HG03097 (cell line): Measurements from ENCODE around the gene EDN3.

Experiments used
- ATAC-seq: cut with Tn5 transposase; IDR thresholded peaks from one replicate; pipeline ENCODE4 v1.9.1; 2021; ENCODE audit not compliant: unreplicated experiment, low FRiP score

EDN3 gene

DNA sequence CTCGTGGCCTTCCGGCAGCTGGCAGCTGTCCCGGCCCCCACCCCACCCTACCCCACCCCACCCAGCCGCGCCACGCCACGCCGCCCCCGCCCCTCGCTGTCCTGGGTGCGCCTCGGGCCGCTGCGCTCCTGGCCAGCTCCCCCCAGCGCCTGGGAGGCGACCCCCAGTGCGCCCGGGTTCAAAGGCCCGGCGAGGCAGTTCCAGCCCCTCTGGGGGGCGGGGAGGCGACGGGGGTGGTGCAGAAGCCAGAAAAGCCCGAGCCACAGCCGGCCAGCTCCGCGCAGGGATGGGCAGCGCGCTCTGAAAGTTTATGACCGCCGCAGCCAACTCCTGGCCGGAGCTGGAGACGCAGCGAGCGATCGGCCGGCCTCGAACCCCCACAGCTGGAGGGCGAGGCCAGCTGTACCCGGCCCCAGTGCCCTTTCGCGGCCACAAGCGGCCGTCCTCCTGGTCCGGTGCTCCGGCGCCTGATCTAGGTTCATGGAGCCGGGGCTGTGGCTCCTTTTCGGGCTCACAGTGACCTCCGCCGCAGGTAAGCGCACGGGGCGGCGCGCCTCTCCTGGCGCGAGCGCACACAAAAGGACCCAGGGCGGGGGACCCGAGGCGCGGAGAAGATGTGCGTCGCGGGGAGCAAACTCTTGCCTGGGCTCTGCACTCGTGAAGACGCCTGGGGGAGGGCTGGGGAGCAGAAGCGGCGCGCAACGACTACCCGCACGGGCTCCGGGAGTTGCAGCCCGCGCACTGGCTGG is at the start of gene EDN3:
Gene EDN3 (plus strand): TSS at position 279 of the 749 bp plus-strand sequence. CDS start 202 bp downstream, at position 481.
- ATAC-seq, result no peak

DNA sequence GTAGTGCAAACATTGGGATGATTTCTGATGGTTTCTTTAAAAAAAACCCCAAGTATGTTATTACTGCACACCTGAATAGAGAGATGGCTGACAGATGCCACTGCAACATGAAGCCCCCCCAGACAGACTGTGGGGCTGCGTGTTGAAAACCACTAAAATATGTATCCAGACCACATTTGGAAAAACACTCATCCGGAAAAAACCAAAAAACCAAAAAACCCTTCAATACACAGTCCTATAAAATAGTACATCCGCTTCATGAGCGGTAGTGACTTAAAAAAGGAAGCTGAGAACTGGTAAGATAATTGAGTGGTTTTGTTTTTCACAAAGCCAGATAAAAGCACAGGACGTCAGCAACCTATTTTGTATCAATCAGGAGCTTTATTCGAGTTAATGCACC is 47.1 kb upstream of the EDN3 start:
- ATAC-seq, result no peak

DNA sequence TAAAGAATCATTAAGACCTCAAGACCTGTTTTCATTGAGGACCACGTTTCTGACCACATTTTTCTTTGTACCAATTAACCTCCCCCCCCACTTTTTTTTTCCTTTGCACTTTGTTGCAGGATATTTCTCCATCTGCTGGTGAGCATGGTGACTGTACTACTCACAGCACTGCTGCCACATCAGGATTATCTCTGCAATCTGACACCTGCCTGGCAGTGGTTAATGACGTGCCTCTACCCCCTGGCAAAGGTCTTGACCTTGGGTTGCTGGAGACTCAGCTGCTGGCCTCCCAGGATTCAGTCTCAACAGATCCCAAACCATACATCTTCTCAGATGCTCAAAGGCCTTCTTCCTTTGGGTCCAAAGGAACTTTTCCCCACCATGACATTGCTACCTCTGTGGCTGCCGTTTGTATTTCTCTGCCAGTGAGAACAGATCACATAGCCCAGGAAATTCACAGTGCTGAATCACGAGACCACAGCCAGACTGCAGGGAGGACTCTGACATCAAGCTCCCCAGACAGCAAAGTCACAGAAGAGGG is 46.6 kb upstream of the EDN3 start:
- no peak for ATAC-seq

DNA sequence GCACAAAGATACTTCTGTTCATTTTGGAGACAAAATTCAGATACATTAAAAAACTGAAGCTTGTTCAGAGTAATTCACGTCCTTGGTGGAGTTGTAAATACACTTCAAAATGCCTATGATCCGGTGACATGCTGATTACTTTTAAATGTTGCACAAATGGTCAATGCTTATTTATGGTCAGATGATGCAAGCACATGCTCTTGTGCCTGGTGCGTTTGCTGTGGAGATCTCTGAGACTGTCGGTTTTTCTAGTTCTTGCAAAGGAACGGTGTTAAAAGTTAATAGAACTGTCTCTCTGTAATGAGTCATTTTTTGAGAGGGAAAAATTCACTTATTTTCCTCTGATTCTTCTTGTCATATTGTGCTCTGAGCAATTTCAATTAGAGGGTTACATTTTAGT is 45.2 kb upstream of the EDN3 start:
- ATAC-seq, result no peak

DNA sequence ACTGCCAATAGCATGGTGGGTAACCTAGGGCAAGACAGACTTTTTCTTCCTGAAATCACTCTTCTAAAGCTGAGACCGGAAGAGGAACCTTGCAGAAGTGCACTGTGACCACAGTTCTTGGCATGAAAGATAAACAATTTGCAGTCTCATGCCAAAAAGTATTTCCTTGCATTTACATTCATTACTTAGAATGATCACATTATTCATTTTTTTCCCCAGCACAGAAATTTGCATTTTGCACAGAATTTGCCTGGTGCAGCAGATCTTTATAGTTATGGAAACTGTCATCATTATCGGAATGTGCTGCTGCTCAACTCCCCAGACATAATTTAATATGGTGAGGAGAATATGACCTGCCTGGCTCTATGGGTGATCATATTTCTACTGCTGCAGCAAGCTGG is 42.2 kb upstream of the EDN3 start:
- ATAC-seq, result no peak

DNA sequence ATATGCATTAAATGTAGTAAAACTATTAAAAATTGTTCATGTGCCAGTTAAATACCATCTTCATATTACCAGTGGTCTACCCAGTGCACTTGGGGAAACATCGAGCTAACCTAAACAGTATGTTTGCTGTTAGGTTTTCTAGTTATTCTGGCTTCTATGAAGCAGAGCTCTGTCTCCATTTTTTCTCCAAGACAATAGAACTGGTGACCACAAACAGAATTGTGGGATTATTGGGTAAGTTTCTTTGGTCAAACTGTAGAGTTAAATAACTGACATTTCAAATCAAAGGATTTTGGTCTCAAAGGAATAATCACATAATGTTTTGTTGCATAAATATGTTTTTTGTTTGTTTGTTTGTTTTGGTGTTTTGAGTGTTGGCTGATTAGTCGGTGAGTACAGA is 40.5 kb upstream of the EDN3 start:
- no peak for ATAC-seq

- no peak for ATAC-seq
These were observed 35.1 kb upstream of the EDN3 start for GRCh38 chr20:59265298-59265697.

GRCh38 chr20:59268870-59269269 is 31.5 kb upstream of the EDN3 start:
- ATAC-seq, result no peak

DNA sequence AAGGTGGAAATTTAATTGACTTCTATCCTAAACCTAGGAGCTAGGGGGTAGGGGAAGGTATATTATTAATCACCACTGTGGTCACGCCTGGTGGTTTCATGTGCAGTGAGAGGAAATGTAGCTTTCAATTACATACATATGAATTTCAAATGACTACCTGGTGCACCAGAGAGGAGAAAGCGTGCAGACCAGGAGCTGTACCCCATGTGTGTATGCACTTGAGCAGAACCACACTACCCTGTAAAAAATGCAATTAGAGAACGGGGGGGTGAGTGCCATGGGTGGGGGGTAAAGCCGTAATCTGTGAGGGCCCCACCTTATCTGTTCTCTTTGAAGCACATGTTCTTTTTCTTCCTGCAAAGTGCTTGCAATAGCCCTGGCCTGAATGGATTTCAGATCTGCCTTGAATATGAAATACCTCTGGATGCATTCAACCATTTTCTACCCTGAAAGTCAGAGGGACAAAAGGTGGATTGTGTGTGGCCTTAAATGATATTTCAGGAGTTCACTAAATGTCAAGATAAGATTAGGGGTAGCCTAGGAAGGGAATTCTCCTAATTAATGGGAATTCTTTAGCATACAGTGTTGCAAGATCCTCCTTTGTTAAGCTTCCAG is 30.9 kb upstream of the EDN3 start:
- no peak for ATAC-seq

DNA sequence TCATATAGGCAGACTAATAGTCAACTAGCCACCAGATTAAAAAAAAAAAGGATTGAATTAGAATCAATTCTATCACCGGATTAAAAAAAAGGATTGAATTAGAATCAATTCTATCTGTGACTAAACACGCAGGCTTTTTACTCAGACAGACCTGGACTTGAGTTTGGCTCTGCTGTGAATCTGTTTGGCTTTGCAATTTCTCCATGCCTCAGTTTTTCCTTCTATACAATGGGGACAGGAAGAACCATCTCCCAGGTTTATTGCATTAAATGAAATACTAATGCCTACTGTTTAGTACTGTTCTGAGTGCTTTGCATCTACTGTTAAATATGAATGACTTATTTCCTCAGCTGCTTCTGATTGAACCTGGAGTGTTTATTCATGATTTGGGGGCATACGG is 30.0 kb upstream of the EDN3 start:
- no peak for ATAC-seq

DNA sequence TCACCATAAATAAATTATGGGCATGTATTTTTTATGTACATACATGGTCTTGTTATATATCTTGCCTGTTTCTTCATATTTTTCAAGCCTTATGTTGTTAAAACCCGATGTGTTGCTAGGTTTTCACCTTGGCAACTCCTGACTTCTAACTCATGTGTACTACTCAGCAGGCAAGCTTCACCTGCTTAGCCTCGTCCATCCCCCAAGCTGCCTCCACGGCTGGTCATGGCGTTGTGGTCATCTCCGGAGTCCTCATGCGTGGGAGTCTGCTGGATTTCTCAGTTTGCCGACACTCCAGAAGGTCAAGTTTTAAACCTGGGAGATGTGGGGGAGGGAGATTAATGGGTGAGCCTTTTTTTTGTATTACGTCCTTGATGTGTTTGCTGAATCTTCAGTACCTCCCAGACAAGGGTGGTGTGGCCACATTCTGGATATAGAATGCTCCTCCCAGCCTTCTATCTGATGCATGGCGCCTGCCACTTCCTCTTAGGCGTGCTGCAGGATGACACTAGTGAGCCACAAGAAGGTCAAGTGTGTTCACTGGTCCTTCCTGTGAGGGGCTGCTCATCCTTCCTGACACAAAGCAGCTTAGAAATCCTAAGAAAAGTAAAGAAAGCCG is 26.6 kb upstream of the EDN3 start:
- ATAC-seq, result no peak

DNA sequence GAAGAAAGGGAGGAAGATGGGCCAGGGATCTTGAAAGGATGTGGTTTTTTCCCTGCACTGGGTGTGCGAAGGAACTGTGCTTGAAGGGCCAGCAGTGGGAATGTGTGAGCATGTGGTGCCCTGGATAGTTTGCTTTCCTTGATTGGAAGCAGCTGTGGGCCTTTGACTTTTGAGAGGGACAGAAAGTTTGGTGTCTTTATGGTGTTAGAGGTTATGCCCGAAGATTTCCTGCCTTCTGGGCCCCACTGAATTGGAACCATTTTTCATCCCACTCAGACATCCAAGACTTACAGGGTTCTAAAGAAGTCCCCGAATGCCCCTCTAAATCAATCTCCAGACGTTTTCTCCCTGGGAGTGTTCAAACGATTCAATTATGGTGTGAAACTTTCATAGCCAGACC is 23.5 kb upstream of the EDN3 start:
- no peak for ATAC-seq

DNA sequence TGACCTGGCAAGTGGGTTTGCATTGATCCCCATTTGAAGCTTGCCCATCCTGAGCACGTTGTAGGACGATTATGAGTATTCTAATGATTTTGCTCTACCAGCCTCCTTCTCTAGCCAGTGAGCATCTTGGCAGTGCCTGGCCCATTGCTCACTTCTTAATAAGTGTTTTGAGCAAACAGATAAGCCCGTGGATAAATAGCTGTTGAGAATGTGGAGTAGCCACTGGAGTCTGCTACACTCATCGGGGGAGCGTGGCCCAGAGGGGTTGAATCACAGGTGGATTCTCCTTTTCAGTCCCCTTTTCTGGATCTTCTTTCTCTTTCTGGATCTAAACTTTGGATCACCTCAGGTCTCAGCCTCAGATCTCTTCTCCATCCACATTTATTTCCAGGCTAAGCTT is 15.9 kb upstream of the EDN3 start:
- ATAC-seq, result no peak

- no peak for ATAC-seq
These were observed 10.4 kb upstream of the EDN3 start for GRCh38 chr20:59289994-59290393.

DNA sequence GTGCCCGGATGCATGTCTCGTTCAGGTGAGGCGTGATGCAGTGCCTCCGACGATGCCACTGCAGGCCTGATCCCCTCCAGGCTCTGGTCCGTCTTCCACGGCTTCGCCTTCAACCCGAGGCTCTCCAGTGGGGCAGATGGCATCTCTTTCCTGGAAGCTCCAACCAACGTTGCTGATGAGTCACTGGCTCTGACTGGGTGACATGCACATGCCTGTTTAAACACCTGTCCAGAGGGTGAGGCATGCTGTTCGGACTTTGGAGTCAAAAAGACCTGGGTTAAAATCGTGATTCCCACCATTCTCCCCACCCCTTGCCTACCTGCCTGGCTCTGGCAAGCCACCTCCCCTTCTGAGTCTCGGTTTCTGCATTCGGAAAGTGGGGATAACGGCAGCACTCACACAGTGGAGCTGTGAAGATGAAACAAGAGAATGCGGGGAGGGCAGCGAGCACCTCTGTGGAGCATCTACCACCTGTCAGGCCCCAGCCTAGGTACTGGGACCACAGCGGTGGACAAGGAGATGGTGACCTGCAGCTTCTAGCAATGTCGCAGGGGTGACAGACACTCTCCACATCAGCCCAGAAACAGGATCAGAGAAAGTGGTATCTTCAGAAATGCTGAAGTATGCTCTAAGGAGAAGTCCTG is 8.5 kb upstream of the EDN3 start:
- ATAC-seq, result no peak

- ATAC-seq, result no peak
These were observed 4.9 kb upstream of the EDN3 start for GRCh38 chr20:59295531-59295930.

DNA sequence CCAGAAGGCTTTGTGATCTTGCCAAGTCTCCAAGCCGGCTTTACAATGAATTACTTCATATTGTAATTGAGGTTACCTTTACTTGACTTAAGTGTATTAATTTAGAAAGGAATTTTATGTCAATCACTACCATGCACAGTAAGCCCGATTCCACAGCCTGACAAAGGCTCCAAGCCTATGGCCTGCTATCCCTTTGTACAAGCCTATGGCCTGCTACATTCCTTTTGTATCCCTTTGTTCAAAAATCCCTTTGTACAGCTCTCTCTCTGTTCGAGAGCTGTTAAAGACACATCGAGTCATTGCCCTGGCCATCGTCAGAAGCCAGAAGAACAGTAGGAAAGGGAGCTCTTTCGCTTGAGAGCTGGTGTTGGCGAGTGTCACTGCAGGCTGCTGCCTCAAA is 2.7 kb upstream of the EDN3 start:
- no peak for ATAC-seq

- ATAC-seq, result no peak
These were observed 472 bp upstream of the EDN3 start for GRCh38 chr20:59299945-59300332.

DNA sequence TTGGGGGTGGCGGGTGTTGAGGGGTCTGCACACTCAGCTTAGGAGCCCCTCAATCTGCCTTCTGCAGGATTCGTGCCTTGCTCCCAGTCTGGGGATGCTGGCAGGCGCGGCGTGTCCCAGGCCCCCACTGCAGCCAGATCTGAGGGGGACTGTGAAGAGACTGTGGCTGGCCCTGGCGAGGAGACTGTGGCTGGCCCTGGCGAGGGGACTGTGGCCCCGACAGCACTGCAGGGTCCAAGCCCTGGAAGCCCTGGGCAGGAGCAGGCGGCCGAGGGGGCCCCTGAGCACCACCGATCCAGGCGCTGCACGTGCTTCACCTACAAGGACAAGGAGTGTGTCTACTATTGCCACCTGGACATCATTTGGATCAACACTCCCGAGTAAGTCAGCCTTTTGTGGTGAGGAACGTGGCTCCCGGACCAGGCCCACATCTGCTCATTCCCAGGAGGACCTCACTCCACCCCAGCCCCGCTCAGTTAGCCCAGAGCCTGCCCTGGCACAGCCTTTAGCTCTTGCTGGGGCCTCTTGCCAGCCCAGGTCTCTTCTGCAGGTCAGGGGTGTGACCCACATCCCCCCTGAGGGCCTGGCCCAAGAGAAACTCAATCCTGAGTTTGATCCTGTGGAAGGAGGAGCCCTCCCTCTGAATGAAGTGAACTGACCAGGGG is 1.1 kb downstream of the EDN3 start:
- ATAC-seq, result no peak

DNA sequence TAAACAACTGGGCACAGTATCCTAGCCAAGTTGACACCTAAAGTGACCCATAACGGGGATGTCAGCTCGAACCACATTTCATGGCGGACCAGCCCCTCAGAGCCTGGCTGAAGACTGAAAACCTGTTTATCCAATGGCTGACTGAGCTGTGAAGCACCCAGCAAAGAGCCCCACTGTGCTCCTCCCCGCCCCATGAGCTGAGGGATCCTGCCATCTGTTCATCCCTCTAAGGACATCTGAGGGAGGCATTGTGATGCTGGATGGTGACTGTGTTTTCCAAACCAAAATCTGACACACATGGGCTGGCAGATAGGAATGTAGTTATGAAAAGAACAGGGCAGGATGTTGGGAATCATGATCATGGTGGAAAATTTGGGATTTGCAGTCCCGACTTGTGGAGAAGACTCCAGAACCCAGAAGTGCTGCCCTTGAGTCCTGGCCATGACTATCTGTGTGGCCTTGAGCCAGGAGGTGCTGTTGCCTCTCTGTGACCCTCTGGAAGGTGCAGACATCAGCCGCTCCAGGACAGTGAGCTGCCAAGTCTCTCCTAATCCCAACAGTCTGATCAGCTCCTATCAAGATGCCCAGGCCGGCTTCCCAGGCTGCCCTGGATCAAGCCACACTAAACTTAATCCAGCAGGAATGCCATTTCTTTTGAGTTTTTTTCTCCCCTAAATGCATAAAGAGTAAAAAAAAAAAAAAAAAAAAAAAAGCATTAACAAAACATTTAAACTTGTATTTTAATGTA is 5.7 kb downstream of the EDN3 start:
- no peak for ATAC-seq
